Left hindlimb (tissue), 1 donor: Measurements from ENCODE around the gene PTGFRN.
A peak's percentile ranks its signal among the peaks of the same experiment; 100 is the strongest.
"Not testable (repeated sequence)": the region's sequence is repeated elsewhere in the genome, so short reads cannot be mapped to it uniquely, and the experiment has no call there.

Experiments
- DNase-seq: peaks from one replicate; pipeline ENCODE4 v3.0.0-alpha.2; 2018

The PTGFRN gene

DNA sequence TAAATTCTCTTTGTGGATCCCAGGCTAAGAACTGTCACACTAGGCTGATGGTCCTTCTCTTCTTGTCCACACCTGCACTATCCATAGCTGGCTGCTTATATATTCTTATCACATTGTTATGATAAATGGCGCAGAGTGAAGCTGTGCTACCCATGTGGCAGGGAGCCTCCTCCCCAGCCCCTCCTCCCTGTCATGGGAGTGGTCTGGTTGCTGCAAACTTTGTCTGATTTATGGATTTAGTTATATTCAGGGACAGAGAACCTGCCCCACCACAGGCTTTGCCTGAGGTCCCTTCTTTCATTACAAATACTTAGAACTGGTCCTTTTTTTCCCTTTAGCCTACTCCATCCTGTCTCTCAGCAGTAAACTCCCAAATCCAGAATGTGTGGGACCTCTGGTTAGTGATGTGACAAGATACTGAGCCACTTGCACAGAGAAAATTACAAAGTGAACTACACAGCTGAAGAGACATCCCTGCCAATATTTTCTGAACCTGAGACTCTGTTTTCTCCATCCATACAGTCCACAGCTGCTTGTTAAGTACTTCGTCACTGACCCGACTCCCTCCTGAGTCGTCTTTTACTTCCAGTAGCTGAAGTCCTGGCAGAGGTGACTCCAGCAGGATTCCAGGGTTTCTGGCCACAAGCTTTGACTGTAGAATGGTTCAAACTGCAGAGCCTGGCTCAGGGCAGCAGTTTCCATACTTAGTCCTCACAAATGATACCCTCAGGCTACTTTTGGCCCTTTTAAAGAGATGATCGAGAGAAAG is 37.6 kb downstream of the PTGFRN start:
- DNase-seq, result peak; percentile 76

- DNase-seq, result no peak
These were observed 38.3 kb downstream of the PTGFRN start for GRCh38 chr1:116948046-116948445.

GRCh38 chr1:116948642-116949041 is 38.9 kb downstream of the PTGFRN start:
- no peak for DNase-seq

DNA sequence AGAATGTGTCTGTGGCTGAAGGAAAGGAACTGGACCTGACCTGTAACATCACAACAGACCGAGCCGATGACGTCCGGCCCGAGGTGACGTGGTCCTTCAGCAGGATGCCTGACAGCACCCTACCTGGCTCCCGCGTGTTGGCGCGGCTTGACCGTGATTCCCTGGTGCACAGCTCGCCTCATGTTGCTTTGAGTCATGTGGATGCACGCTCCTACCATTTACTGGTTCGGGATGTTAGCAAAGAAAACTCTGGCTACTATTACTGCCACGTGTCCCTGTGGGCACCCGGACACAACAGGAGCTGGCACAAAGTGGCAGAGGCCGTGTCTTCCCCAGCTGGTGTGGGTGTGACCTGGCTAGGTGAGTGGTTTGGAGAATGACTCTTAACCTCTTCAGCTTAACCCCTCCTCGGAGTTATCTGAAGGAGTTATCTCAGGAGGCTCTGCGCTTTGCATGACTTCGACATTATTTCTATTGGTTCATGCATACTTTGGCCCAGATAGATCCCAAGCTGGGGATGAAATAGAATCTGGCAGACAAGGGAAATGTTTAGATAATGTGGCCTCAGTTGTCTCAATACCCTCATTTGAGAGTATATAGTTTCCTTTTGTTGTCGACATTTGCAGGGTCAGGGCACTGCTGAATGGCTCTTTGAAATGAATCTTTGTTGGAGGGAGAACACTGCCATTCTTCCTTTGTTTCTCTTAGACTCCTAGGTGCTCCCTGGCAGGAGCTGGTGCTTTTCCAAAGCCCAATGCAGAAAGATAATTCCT is 39.7 kb downstream of the PTGFRN start:
- DNase-seq, result no peak

DNA sequence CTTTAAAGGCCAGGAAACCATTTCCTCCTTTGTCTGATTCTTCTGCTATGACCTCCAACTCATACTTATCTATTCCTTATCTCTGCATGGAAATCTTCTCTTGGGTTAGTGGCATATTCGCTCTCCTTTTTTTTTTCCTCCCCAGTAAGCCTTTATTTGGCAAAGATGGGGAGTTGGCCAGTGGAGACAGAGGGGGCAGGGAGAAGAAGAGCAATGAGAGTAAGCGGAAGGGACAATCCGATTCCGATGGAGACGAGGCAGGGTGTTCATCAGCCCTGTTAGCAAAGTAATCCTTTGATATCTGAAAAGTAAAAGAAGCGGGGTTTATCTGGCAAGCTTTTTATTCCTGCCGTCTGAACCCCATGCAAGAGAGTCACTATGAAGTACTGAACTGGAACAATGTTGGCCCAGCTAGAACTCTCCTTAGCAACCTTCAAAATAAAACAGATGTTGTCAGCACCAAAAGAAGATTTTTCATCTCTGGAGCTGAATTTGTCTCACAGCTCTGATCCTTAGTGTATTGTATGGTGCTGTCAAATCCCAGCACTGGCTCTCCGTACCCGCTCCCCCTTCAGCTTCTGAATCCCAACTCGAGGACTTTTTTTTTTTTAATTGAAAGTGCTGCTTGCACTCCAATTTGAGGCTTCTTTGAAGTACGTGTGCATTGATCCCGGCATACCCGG is 40.9 kb downstream of the PTGFRN start:
- peak; percentile 41 for DNase-seq

- DNase-seq, result peak; percentile 57
These were observed 41.7 kb downstream of the PTGFRN start for GRCh38 chr1:116951200-116951935.

DNA sequence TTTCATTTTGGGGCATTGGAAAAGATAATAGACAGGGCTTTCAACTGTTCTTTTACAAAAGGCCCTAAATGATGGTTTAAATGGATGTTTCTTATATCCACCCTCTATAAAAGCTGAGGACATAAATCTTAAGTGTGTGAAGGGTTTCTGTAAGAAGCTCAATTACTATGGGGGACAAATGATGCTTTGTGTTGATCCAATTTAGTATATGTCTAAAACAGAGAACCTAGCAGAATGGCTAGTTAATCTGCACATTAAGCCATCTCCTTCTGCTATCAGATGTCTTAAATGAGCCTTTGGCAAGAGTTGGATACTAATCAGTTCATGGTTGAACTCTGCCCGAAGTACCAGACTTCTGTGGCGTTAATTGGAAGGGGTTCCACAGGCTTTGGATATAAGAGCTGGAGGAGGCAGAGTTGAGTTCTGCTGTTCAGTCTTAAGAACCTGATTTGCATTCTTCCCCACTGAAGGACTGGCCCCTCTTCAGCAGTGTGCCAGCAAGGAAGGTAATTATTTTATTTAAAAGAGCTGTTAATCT is 43.1 kb downstream of the PTGFRN start:
- no peak for DNase-seq

DNA sequence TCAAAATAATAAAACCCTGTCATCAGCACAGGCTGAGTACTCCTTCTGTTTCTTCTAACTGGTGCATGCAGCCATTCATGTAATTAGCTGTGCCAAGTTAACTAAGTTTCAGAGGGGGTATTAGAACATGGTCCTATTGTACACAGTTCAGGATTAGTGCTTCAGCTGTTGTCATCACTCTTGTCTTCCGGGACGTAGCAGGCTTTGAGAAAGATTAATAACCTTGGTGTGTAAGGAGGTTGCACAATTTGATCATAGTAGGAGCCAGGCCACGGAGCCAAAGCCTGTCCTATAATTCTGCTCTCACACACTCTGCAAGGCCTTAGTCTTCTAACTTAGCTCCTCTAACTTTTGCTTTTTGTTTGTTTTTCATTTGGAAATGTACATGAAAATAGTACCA is 44.7 kb downstream of the PTGFRN start:
- no peak for DNase-seq

GRCh38 chr1:116956378-116956777 is 46.7 kb downstream of the PTGFRN start:
- DNase-seq, result no peak

DNA sequence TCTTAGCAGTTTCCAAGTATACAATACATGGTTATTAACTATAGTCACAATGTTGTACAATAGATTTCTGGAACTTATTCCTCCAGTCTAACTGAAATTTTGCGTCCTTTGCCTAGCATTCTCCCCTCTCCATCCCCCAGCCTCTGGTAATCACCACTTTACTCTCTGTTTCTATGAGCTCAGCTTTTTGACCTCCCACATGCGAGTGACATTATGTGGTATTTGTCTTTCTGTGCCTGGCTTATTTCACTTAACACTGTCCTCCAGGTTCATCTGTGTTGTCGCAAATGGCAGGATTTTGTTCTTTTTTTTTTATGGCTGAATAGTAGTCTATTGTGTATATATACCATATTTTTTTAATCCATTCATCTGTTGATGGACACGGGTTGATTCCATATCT is 47.9 kb downstream of the PTGFRN start:
- no peak for DNase-seq

GRCh38 chr1:116958110-116958509 is 48.4 kb downstream of the PTGFRN start:
- DNase-seq, result no peak

DNA sequence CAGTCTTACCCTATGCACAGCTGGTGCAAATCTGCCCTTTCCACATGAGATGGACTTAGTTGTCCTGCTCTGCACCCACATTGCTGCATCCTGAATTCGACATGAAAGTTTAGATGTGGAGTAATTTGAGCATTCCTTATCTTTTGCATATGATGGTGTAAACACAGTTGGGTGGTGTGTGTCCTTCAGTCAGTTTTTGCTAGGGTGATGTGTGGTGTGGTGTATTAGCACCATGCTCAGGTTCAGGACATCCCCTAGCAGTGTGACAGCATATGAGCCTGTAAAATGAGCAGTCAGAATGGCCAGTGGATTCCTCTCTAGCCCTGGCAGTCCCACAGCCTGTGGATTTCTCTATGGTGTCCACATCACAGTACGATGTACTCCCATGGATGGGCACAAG is 49.3 kb downstream of the PTGFRN start:
- no peak for DNase-seq

DNA sequence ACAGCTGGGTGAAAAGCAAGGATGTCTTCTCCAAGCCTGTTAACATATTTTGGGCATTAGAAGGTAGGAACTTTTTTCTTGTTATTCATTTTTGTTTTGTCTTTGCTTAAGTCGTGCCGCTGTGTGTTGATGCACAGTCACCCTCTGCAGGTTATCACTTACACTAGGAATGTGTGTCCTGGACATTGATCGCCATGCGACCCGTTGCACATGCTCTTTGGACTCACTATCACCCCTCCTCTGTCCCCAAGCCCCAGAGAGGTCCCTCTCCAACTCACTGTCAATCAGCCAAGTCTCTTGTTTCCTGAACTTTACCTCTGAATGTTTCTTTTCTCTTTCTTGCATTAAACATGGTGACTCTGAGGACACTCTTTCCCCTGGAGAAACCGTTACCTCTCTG is 51.9 kb downstream of the PTGFRN start:
- no peak for DNase-seq

- DNase-seq, result no peak
These were observed 53.4 kb downstream of the PTGFRN start for GRCh38 chr1:116962987-116963639.

GRCh38 chr1:116966791-116967190 is 57.1 kb downstream of the PTGFRN start:
- DNase-seq, result no peak

DNA sequence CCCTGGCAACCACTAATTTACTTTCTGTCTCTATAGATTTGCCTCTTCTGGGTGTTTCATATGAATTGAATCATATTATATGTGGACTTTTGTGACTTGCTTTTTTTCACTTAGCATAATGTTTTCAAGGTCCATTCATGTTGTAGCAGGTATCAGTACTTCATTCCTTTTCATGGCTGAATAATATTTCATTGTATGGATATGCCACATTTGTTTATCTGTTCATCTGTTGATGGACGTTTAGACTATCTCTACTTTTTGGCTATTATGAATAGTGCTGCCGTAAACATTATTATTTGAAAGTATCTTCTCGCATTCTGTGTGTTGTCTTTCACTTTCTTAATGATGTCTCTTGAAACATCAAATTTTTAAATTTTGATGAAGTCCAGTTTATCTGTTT is 59.0 kb downstream of the PTGFRN start:
- no peak for DNase-seq

- no peak for DNase-seq
These were observed 61.6 kb downstream of the PTGFRN start for GRCh38 chr1:116971258-116971860.

DNA sequence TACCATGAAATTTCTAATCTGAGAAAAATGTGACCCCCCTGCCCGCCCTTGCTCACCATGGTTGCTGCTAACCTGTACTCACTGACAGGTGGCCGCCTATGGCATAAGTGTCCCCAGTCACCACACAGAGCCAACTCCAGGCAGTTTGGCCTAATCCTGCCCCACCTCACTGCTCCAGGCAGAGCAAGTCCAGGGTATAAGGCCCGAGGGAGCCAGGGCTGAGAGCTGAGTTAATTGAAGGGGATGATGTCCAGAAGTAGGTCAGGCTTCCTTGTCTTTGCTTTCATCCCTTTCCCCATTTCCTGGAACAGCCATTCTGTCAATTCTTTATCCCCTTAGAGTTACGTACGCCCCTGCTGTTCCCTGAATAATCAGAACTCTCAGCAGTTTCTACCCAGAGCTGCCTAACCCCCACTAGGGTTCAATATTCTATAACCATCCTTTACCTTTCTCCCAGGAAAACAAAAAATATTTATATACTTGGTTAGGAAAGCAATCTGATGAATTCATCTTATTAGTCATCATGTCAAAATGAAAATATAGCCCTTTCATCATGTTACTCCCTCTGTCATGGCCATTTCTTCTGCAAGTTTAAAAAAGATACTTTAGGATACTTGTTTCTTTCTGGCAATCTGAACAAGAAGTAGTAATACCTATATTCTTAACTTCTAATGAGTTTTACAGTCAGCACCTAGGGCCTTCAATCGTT is 62.4 kb downstream of the PTGFRN start:
- DNase-seq, result no peak

DNA sequence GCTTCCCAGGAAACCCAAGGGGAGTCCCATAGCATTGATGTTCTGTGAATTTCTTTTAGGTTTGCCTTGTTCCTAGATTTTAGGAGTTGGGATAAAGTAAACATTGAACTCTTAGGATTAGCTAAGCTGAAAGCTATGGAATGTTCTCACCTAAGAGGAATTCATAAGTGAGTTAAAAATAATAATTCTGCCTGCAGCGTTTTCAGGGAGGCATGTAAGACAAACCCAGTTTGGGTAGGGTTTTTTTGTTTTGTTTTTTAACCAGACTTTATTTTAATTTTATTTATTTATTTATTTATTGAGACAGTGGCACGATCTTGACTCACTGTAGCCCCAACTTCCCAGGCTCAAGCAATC is 62.9 kb downstream of the PTGFRN start:
- DNase-seq, result no peak

DNA sequence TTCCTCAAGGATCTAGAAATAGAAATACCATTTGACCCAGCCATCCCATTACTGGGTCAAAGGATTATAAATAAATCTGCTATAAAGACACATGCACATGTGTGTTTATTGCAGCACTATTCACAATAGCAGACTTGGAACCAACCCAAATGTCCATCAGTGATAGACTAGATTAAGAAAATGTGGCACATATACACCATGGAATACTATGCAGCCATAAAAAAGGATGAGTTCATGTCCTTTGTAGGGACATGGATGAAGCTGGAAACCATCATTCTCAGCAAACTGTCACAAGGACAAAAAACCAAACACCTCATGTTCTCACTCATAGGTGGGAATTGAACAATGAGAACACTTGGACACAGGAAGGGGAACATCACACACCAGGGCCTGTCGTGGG is 70.6 kb downstream of the PTGFRN start:
- DNase-seq, result not testable (repeated sequence)

- DNase-seq, result no peak
These were observed 71.9 kb downstream of the PTGFRN start for GRCh38 chr1:116981521-116982037.
